Neuron (in vitro differentiated cells): Measurements from ENCODE around the gene C1QTNF5.

Experiments
- H2AFZ ChIP-seq: one replicate; pipeline ENCODE4 v1.6.1; 2013; ENCODE audit warnings: low read depth, mild to moderate bottlenecking, inconsistent platforms, low read length, moderate library complexity
- H3K27me3 ChIP-seq: one replicate; pipeline ENCODE4 v1.6.1; 2013; ENCODE audit warnings: low read length; ENCODE audit not compliant: insufficient read depth
- H3K36me3 ChIP-seq: one replicate; pipeline ENCODE4 v1.6.1; 2013; ENCODE audit warnings: low read length; ENCODE audit not compliant: insufficient read depth
- H3K4me1 ChIP-seq: one replicate; pipeline ENCODE4 v1.6.1; 2013; ENCODE audit warnings: low read length; ENCODE audit not compliant: insufficient read depth
- H3K4me3 ChIP-seq: 2 replicates; pipeline ENCODE4 v1.5.1; 2013; ENCODE audit warnings: mild to moderate bottlenecking, low read length, moderate library complexity
- H3K9me3 ChIP-seq: one replicate; pipeline ENCODE4 v1.6.1; 2013; ENCODE audit warnings: low read length

C1QTNF5 gene

DNA sequence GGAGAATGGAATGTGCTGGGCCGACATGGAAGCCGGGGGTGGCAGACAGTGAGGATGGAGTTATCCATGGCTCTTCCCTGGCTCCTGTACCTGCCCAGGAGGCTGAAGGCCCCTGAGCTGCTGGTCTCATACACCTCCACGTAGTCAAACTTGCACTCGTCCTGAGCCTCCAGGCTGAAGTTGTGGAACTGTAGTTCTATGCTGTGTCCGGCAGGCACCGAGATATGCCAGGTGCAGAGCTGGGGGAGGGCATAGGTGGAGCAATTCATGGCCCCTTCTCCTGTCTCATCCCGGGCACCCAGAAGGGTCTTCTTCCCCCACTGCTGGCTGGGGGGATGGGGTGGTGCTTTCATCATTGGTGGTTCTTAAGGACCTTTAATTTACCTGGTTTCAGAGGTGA lies 3.0 kb upstream of the C1QTNF5 start:
- Histone ChIP-seq H3K4me1 (peaks cover 12% of the 10 kb centered on the region), H3K9me3 (no peaks in the 10 kb centered on the region), H3K4me3 (no peak overlapping the region), H3K36me3 (no peaks in the 10 kb centered on the region), H3K27me3 (peaks cover 41% of the 10 kb centered on the region), H2AFZ (no peak overlapping the region)

DNA sequence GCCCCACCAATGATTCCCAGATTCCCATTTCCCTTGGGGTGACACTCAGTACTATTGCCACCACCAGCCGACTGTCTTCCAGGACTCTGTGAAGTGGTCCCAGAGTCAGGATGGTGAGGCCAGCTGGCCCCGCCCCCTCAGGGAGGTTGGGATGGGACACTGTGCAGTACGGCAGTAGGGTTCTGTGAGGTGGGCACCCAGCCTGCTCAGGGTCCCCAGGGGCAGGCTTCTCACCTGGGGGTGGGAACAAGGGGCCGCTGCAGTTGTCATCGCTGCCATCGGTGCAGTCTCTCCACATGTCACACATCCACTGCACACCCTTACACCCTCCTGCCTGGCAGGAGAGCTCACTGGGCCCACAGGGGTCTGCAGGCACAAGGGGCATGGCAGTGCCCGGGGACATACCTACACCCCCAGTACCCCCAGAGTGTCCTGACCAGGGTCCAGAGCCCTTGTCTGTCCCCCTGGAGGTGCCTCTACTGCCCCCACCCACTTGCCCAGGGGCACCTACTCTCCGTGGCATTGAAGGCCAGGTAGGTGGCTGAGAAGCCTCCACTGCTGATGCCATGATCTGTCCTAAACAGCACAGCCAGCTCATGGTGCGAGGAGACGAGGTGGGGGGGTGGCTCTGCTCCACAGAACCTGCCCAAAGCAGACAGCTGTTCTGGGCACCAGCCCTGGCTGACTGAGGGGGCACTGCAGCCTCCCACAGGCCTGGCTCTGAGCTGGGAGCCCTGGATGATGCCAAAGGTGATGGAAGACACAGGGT lies 1.9 kb upstream of the C1QTNF5 start:
- Histone ChIP-seq H3K36me3 (no peaks in the 10 kb centered on the region), H3K4me3 (no peak overlapping the region), H3K4me1 (peaks cover 19% of the 10 kb centered on the region), H3K27me3 (peaks cover 41% of the 10 kb centered on the region), H2AFZ (no peak overlapping the region), H3K9me3 (no peaks in the 10 kb centered on the region)

DNA sequence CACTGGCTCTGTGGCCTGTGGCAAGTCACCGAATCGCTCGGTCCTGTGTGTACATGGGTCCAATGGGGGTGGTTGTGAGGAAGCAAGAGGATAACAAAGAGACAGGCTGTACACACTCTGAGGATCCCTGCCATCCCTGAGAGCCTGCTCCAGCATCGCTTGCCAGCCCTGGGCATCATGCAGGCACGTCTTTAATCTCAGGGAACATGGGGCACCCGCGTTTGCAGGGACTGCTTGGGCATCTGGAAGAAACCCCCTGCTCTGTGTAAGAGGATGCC lies 1.3 kb upstream of the C1QTNF5 start:
- no peaks in the 10 kb centered on the region for H3K9me3 ChIP-seq
- H3K4me1 ChIP-seq, result peaks cover 24% of the 10 kb centered on the region
- peaks cover 2% of the 10 kb centered on the region for H3K36me3 ChIP-seq
- H3K4me3 ChIP-seq, result no peak overlapping the region
- peaks cover 41% of the 10 kb centered on the region for H3K27me3 ChIP-seq
- H2AFZ ChIP-seq, result no peak overlapping the region

DNA sequence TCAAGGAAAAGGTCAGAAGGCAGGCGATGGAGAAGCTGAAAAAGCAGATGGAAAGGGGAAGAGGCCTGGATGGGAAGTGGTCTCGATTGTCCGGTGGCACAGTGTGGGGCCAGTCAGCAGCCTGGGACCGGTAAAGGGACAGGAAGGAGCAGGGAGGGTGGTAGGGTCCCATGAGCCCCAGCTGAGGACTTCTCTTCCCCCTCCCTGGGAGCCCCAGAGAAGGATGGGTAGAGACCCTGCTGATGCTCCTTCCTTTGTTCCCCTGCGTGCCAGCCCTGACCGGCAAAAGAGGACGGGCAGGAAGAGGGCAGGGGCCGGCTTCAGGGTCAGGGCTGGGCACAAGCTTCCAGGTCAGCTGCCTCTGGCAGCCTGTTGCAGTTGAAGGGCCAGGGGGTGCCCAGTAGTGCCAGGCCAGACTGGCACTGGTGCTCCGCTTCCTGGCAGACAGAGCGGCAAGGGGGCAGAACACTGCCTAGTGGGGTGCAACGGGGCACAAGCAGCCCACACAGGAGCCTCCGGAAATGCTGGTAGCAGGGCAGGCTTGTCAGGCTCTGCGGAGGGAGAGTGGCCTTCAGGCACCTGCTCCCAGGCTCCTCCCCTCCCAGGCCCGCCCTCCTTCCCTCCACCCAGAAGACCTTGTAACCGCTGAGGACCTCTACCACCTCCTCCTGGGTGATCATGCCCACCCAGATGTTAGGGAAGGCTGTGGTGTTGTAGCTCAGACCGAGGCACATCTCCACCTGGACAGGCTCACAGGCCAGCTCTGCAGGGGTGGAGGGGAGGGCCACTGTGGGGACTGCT lies 739 bp upstream of the C1QTNF5 start:
- H3K9me3 ChIP-seq, result no peaks in the 10 kb centered on the region
- no peak overlapping the region for H3K4me3 ChIP-seq
- H3K36me3 ChIP-seq, result peaks cover 4% of the 10 kb centered on the region
- H3K4me1 ChIP-seq, result peaks cover 28% of the 10 kb centered on the region
- H2AFZ ChIP-seq, result no peak overlapping the region
- peaks cover 41% of the 10 kb centered on the region for H3K27me3 ChIP-seq

DNA sequence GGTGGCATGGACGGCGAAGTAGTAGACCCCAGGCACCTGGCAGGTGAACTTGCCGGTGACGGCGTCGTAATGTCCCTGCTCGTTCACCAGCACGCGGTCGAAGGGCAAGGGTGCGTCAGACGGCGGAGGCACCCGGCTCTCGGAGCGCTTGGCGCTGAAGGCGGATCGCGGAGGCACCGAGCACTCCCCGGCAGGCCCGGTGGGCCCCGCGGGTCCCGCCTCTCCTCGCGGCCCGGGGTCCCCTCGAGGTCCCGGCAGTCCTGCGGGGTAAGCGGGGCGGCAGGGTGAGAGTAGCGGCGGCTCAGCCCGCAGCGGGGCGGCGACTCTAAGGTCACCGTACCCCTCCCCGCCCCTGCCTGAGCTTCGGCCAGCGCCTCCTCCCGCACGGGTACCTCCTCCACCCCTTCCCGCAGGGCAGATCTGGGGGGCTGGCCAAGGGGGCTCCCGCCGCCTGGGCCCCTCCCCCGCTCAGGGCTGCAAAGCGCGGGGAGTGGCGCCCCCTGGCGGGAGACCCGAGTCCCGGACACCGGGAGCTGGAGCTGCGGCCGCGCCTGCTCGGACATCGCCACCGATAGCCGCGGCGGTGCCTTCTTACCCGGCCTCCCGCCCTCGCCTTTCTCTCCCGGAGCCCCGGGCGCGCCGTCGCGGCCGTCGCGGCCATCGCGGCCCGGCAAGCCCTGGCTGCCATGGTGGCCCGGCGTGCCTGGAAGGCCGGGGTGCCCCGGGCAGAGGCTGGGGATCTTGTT lies 921 bp downstream of the C1QTNF5 start:
- peak overlapping the region; percentile 34 for H3K4me3 ChIP-seq
- peaks cover 8% of the 10 kb centered on the region for H3K36me3 ChIP-seq
- H3K27me3 ChIP-seq, result peaks cover 36% of the 10 kb centered on the region
- H2AFZ ChIP-seq, result peak overlapping the region; percentile 50
- H3K9me3 ChIP-seq, result no peaks in the 10 kb centered on the region
- peaks cover 43% of the 10 kb centered on the region for H3K4me1 ChIP-seq

DNA sequence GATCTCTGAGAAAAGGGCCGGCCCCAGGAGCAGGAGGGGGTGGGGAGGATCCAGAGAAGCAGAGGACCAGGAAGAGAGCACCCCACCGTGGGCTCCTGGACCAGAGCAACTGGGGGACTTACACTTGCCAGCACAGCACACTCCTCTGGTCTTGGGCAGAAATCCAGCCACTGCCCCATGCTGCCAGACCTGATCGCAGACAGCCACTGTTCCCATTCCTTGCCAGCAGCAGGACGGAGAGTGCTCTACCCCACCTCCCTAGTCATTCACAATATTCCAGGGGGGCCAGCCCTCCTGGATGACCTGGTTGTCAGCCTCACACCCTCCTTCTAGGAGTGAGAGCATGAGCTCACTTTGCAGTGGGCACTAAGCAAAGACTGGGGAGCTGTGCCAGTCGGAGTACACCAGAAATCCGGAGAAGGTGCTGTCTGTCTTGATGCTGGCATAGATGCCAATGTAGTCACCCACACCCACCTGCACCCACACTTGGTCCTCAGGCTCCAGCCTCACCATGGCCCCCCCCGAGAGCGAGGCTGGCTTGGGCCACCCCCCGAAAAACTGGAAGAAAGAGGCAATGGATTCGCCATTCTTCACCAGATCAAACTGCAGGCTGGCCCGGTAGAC lies 1.6 kb downstream of the C1QTNF5 start:
- no peaks in the 10 kb centered on the region for H3K9me3 ChIP-seq
- H3K36me3 ChIP-seq, result peaks cover 8% of the 10 kb centered on the region
- H3K27me3 ChIP-seq, result peaks cover 32% of the 10 kb centered on the region
- H3K4me3 ChIP-seq, result no peak overlapping the region
- H2AFZ ChIP-seq, result no peak overlapping the region
- H3K4me1 ChIP-seq, result peaks cover 44% of the 10 kb centered on the region

DNA sequence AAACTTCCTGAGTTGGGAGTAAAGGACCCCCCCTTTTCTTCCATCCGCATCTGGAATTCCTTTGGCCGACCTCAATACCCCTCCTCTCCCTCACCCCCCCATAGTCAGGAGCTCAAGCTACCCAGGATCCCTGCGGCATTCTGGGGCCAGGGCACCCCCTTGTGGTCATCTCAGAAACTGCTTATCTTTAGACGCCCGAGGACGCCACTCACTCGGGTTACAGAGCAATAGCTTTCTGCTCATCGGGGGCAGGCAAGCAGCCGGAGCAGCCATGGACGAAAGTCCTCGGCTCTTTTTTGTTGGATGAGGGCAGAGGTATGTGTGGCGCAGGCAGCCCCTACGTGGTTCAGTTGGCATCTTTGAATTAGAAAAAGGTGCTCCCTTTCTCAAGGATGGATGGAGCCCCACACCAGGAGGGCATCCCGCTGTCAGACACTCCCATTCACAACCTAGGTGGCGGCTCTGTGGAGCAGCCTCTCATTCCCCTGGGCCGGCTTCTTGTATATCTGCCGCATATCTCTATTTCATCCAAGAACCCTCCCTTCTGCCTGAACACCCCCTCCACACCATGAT lies 2.3 kb downstream of the C1QTNF5 start:
- Histone ChIP-seq H3K4me3 (no peak overlapping the region), H3K4me1 (peaks cover 44% of the 10 kb centered on the region), H3K36me3 (peaks cover 8% of the 10 kb centered on the region)

DNA sequence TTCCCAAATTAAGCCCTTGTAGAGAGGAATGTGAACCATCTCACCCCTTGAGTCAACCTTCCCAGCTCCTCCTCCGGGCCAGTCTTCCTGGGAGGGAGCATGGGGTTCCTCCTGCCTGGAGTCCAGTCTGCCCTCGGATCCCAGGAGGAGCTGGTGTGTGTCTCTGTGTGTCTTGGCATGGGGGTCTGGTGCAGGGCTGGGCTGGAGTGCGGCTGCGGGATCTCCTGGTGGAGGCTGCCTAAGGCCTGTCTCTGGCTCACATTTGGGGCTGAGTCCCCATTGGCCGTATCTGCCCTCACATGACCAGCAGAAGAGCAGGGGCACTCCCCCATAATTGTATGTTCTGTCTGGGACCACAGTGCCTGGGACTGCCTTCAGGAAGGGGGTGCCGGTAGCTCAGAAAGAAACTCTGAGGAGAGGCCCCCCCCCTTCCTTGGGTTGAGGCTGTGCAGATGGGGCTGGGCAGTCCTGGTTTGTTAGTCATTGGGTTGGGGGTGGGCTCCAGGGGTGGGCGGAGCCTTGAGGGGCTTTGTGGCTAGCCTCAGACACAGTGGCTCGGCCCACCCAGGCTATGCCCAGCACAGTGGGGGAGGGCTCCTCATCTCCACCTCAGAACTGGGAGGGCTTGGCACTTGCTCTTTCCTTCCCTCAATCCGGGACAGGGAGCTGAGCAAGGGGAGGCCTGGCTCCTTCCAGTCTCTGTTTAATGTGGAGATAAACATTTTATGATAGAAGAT lies 2.9 kb downstream of the C1QTNF5 start:
- H3K9me3 ChIP-seq, result no peaks in the 10 kb centered on the region
- peaks cover 44% of the 10 kb centered on the region for H3K4me1 ChIP-seq
- H3K36me3 ChIP-seq, result peaks cover 8% of the 10 kb centered on the region
- H3K27me3 ChIP-seq, result peaks cover 26% of the 10 kb centered on the region
- H3K4me3 ChIP-seq, result no peak overlapping the region
- H2AFZ ChIP-seq, result no peak overlapping the region

More for the DNA sequence above, 2.3 kb downstream of the C1QTNF5 start:
- Histone ChIP-seq H3K27me3 (peaks cover 27% of the 10 kb centered on the region), H2AFZ (no peak overlapping the region), H3K9me3 (no peaks in the 10 kb centered on the region)

DNA sequence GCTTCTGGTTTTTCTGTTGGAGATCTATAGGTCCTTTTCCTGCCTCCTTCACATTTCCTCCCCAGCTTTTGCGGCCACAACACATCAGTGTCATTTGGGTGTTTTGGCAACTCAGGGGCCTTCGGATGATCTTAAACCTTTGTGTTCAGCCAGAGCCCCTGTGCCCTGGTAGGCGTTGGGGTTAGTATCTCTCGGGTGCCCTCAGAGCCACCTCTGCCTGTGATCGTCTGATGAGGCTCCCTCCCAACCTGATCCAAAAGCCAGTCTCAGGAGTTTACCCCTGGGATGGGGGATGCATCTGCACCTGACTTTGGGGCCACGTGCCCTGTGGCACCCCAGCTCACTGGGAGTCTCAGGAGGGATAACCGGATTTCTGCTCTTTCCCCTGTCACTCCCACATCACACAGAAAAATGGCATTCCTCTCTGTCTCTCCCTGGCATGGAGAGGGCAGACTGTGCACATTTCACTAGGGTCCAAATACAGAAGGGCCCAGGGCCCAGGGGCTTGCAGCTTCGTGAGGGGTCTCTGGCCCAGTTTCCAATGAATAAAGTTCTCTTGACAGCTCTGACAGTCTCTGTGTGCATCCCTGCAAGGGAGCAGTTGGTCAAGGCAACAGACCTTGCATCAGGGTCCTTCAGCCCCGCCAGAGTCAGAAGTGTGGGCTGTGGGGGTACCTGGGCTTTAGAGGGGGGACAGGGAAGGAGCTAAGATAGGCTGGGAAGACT lies 3.8 kb downstream of the C1QTNF5 start:
- Histone ChIP-seq H2AFZ (no peak overlapping the region), H3K4me1 (peaks cover 44% of the 10 kb centered on the region), H3K4me3 (no peak overlapping the region), H3K27me3 (peaks cover 17% of the 10 kb centered on the region), H3K9me3 (no peaks in the 10 kb centered on the region), H3K36me3 (peaks cover 8% of the 10 kb centered on the region)

DNA sequence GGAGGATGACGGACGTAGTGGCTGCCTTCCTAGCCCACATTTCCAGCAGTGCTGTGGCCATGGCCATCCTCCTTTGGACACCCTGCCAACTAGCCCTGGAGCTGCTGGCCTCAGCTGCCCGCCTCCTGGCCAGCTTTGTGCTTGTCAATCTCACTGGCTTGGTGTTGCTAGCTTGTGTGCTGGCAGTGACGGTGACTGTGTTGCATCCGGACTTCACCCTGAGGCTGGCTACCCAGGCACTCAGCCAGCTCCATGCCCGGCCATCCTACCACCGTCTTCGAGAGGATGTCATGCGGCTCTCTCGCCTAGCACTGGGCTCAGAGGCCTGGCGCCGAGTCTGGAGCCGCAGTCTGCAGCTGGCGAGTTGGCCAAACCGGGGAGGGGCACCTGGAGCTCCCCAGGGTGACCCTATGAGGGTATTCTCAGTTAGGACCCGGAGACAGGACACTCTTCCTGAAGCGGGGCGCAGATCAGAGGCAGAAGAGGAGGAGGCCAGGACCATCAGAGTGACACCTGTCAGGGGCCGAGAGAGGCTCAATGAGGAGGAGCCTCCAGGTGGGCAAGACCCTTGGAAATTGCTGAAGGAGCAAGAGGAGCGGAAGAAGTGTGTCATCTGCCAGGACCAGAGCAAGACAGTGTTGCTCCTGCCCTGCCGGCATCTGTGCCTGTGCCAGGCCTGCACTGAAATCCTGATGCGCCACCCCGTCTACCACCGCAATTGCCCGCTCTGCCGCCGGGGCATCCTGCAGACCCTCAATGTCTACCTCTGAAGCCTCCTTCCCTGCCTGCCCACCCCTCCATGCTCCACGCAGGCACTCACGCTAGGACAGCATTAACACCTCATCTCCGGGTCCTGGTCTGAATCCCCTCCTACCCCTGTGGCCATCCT lies 4.8 kb downstream of the C1QTNF5 start:
- H2AFZ ChIP-seq, result no peak overlapping the region
- peaks cover 37% of the 10 kb centered on the region for H3K4me1 ChIP-seq
- H3K9me3 ChIP-seq, result no peaks in the 10 kb centered on the region
- H3K27me3 ChIP-seq, result peaks cover 7% of the 10 kb centered on the region
- peaks cover 8% of the 10 kb centered on the region for H3K36me3 ChIP-seq
- peak overlapping the region; percentile 87 for H3K4me3 ChIP-seq

DNA sequence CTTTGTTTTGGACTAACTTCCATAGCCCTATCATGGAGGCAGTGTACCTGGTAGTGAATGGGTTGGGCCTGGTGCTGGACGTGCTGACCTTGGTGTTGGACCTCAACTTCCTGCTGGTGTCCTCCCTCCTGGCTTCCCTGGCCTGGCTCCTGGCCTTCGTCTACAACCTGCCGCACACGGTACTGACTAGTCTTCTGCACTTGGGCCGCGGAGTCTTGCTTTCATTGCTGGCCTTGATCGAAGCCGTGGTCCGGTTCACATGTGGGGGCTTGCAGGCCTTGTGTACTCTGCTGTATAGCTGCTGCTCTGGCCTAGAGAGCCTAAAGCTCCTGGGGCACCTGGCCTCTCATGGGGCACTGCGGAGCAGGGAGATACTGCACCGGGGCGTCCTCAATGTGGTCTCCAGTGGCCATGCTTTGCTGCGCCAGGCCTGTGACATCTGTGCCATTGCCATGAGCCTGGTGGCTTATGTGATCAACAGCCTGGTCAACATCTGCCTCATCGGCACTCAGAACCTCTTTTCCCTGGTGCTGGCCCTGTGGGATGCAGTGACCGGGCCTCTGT lies 5.5 kb downstream of the C1QTNF5 start:
- Histone ChIP-seq H3K27me3 (peaks cover 6% of the 10 kb centered on the region), H3K4me1 (peaks cover 33% of the 10 kb centered on the region), H2AFZ (no peak overlapping the region), H3K9me3 (no peaks in the 10 kb centered on the region), H3K4me3 (peak overlapping the region; percentile 87), H3K36me3 (peaks cover 8% of the 10 kb centered on the region)
